Measurements from ENCODE around the gene MPDZ. TPM values are rescaled to one million over a fixed set of nuclear protein-coding genes. Genes with fewer than 3 reads are reported as not detected.

MPDZ gene
- polyA plus RNA-seq, 3 donors: 45.2 to 52.2 (median 47.7) TPM

DNA sequence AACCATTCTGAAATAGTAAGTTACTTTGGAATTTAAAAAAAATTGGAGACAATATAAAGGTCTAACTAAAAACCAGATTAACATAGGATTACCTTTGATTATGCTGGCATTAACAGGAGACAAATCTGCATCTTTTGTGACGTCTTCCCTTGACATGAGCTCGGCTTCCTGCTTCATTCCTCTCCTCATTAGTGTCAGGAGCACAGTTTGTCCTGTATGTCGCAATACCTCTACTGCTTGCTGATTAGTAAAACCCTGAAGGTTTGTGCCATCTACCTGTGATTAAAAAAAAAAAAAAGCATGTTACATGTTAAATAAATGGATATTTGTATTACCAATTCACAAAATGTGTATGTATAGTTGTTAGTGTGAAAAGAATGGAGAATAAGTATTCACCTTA, 73.7 kb downstream of the MPDZ start:
- no peak for DNase-seq (ENCODE audit: low read depth in 3 of 3, low spot score in 2 of 3)

DNA sequence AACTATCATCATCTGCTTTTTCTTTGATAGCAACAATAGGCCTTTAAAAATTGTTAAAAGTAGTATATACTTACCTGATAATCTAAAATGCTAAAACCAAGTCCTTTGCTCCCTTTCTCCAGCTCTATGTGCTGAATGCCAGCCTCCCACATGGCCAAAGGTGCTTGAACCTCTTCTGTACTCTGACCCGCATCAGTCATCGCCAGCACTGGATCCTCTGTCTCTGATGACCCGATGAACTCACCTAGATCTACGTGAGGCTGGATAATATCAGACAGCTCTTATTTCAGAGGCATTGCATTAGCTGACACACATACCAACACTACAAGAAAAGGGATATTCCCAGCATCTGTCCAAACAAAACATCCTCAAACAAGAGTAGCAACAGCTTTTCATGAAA, 89.5 kb downstream of the MPDZ start:
- no peak for DNase-seq (ENCODE audit: low read depth in 3 of 3, low spot score in 2 of 3)

DNA sequence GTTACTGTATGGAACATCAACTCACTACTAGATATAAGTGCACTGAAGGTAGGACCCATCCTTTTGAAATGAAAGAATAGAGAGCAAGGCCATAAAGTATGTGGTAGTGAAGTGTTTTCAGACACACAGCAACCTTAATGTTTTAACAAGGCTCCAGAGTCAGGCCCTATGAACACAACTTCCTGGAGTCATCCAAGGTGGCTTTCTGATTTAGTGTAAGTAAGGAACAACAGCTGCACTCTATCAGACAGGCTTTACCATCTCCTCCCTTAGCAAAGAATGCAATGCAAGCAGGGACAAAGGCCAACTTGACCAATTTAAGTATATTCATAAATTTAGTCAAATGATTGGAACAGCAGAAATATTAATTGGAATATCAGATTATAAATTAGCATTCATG, 90.1 kb downstream of the MPDZ start:
- DNase-seq (ENCODE audit: low read depth in 3 of 3, low spot score in 2 of 3): no peak

DNA sequence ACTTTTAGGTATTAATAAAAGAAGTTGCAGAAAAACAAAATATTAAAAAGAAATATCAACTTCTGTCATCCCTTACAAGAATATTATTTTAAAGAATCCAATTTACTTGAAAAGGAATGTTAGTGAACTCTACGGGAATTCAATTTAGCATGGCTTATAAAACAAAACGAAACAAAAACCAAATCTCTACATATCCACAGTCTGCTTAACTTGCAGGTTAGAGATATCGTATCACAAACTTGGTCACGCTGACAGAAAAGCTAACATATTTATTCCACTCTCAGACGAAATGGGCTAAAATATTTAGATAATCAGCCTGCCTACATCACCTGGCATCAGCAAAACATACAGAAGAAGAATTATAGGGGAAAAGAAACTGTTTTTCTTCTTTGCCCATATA, 92.7 kb downstream of the MPDZ start:
- no peak for DNase-seq (ENCODE audit: low read depth in 3 of 3, low spot score in 2 of 3)

DNA sequence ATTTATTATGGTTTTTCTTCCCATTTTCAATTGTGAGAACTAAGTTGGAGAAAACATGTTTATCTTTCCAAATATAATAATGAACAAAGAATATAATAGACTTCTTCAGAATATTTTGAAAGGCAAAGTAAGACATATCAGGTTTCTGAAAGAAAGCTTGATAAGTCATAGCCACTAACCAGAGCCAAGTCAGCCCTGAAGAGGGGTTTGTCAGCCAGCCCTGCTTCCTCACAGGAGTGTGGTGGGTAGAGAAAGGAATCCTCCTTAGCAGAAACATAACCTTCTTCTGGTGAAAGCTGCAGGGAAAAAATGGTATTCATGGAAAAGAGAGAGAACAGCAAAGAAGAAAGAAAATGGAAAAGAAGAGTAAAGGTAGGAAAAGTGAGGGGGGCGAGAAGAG, 93.4 kb downstream of the MPDZ start:
- DNase-seq (ENCODE audit: low read depth in 3 of 3, low spot score in 2 of 3): no peak

DNA sequence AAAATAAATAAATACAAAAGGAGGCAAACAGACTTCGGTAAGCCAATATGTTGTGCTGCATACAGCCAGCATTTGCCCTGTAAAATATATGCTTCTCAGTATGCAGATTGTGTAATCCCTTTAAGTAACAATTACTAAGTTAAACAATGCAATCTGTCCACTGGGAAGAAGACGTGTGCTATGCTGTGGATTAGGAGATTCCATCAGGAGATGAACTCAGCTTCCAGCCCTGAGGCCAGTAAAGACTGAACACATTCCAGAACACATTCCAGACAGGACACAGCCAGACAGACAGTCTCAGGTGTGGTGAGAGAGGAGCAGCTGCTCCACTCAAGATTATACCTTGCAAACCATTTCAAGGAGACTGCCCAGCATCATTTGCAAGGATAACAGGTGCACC, 97.8 kb downstream of the MPDZ start:
- no peak for DNase-seq (ENCODE audit: low read depth in 3 of 3, low spot score in 2 of 3)

DNA sequence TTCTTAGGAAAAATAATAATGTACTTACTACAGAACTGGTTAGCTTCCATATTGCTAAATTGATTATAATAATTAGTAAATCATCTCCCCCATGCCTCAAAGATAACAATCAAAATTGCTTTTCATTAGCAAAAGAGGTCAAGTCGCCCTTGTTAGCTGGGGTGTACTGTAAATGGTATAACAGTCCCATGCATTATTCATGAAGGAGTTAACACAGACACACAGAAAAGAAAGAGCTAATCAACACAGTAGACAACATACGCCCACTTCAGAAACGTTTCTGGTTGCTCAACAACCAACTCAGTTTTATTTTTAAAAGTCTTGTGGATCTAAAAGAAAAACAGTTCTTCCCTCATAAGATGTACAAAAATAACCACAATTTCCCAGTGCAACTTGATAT, 100.2 kb downstream of the MPDZ start:
- no peak for DNase-seq (ENCODE audit: low read depth in 3 of 3, low spot score in 2 of 3)

DNA sequence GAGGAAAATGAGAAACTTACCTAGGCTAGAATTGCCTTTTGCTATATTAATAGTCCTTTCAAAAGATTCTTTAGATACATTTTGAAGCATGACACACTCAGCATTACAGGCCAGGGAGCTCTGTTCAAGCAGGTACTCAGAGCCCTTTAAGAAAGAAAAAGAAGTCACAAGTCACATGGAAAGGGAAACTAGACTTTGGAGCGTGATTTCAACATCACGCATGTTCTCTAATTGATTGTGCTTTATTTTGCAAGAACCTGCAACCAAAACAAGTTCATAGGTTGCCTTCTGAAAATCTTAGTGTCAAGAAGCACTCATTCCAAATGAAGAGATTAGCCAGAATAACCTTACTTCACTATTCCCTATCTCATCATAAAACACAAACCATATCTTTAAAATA, 103.8 kb downstream of the MPDZ start:
- DNase-seq (ENCODE audit: low read depth in 3 of 3, low spot score in 2 of 3): no peak

DNA sequence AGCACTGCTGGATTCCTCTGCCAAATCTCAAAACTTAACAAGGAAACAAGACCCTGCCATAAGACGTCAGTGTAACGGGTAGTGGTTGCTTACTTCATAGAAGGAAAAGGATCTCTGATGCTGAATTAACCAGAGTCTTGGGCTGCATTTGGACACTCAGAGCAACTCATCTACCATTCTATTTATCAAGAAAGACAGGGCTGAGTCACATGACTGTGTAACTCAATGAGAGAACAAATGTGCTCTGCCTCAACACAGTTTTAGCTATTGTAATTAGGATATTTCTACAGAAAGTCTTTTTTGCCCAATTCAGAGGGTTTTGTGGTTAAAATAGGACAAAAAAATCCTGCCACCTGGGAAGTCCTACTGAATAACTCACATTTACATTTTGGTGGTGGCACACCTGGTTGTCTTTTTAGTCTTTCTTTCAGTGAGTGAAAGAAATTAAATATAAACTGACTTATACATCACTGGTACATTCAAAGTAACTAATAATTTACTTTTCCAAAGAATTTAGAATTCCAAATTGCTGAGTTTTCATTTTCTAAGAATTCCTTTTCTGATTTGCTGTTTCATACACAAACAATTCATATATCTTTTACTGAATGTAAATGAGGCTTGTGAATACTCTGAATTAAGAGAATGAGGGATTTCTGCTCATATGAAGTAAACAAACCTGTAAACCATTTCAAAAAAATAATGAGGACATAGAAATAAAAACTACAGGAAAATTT, 104.4 kb downstream of the MPDZ start:
- no peak for DNase-seq (ENCODE audit: low read depth in 3 of 3, low spot score in 2 of 3)

DNA sequence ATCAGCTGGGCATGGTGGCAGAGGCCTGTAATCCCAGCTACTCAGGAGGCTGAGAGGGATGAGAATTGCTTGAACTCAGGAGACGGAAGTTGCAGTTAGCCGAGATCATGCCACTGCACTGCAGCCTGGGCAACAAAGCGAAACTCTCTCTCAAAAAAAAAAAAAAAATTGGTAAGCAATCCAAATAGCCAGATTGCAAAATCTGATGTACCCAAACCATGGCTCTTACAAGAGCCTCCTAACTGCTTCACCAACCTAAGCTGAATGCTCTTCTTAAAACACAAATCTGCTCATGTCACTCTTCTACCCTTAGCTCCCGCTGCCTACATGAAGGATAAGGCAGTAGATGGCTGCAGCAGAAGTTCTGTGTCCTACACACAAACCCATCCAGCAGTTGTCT, 105.9 kb downstream of the MPDZ start:
- no peak for DNase-seq (ENCODE audit: low read depth in 3 of 3, low spot score in 2 of 3)

DNA sequence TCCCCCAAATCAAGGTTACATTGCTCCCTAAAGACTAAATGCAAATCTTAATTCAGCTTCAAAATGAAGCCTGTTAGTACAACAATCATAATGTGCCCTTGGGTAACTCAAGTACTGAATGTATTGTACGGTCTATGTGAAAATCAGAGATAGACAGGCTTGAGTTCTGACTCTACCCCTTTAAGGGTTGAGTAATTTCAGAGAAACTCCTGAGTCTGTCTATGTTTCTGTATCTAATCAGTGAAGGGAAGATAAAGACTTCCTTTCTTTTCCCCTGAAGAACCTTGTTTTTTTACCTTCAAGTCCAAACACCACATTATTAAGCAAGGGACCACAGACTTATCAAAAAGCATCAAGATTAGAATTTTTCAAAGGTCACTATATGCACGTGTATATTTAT, 108.2 kb downstream of the MPDZ start:
- no peak for DNase-seq (ENCODE audit: low read depth in 3 of 3, low spot score in 2 of 3)

DNA sequence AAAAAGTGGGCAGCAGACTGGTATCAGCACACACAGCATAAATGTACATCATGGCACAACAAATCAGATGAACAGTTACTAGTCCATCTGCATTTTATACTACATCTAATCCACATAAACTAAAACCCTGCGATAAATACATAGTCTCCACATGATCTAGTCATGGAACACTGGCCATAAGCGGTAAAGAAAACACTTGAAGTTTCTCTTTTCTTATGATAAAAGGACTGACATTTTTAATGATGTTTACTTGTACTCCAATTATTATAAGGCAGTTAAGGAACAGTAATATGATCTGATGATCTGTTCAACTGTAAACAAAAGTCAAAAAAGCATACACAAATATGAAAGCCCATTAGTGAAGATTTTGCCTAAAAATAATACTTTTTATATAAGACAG, 112.5 kb downstream of the MPDZ start:
- no peak for DNase-seq (ENCODE audit: low read depth in 3 of 3, low spot score in 2 of 3)

DNA sequence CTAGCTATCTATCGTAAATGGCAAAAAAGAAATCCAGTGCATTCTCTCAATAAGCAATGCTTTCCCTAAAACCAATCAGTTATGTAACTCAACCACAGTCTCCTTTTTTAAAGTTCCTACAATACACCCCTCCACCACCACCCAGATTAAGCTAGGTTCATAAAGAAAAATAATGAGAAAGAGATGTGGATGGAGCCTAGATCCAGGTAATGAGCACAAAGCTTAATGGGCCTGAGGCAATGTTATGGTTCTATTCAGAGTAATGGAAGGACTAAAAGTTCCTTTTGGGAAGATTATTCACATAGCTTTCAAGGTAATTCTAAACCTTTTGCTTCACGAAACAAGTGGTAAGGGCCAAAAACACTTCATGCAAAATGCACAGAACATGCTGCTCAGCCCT, 113.5 kb downstream of the MPDZ start:
- DNase-seq (ENCODE audit: low read depth in 3 of 3, low spot score in 2 of 3): no peak

DNA sequence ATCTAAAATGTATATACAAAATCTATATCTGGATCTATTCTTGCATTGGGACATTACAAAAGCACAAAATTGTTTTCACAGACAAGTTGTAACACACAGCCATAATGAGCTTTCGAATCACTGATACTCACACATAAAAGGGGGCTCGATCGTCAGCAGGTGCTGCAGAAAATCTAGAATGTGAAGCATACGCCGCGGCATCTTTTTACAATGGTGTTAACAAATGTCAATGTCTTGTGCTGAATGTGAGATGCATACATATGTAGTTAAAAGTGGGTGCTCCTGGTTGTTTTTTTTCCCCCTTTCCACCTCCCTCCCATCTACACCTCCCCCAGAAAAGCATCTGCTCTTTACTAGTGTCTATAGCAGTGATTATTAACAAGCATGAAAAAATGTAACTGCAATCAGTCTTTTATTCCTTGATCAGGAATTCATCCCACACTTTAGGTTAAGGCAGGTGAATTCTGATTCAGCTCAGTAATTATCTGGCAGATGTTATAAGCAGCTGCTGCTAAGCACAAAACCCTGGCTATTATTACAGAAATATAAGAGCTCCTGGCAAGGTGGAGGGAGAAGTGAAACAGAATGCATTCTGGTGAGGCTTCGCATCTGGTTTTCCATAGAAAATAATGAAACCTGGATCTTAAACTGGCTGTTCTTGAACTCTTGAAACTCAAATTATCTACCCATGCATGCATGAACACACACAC, 114.1 kb downstream of the MPDZ start:
- no peak for DNase-seq (ENCODE audit: low read depth in 3 of 3, low spot score in 2 of 3)

DNA sequence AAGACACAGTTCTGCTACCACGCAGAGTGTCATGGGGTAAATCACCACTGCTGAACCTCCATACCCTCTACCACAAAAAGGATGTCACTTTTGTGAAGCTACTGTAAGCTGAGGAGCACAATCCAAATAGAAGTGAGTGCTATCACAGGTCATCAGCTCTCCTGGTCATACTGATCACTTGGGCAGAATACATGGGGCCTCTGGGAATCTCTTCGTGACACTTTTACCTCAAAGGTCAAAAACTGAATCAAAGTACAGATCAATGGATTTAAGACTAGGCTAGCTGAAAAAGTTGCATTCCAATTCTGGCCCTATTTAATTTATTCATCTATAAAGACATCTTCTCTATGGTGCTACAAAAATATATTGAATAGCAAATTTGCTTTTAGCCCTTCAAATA, 115.5 kb downstream of the MPDZ start:
- no peak for DNase-seq (ENCODE audit: low read depth in 3 of 3, low spot score in 2 of 3)

DNA sequence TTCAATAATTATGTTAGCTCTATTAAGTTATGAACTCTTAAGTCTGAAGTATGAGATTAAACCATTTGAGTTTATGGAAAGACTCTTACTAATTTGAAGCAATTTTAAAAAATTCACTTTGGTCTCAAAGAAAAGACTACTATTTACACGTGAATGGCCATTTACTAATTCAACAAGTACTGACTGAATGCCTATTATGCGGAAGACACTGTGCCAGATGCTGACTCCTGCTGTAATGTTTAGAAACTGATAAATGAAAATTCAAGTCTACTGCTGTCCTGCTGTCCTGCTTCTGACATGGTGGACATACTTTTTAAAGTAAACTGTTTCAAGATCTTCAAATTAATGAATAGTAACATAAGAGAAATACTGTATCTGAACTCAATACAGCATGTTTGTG, 116.2 kb downstream of the MPDZ start:
- no peak for DNase-seq (ENCODE audit: low read depth in 3 of 3, low spot score in 2 of 3)

DNA sequence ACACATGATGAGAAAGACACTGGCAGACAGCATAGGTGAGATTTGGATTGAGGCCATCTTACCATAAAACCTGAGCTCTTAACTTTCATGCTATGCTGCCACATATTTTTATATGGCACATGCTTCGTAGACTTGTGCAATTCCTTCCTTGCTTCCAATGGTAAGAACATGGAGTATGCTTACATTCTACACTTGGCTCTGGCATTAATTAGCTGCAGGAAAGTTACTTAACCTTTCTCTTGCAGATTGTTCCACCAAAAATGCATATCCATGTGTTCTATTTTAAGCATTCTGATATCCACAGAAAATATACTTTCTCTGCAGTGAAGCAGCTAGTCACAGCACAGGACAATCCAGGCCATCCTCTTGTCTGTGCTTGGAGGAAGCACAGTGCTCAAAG, 119.4 kb downstream of the MPDZ start:
- no peak for DNase-seq (ENCODE audit: low read depth in 3 of 3, low spot score in 2 of 3)

DNA sequence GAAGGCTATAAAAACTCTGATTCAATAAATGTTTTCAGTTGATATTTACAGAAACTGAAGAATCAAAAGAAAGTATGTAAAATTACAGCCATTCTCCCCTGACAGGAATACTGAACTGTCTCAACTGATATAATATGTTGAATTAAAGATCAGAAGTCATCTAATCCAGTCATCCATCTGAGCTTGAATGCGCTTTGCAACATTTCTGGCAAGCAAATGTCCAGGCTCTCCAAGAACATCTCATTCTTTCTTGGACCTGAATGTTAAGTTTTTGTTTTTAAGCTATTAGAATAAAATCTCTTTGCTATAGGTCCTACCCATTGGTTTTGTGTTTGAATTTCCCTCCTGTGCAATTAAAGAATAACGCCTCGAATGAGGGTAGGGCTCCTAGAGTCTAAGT, 120.5 kb downstream of the MPDZ start:
- DNase-seq (ENCODE audit: low read depth in 3 of 3, low spot score in 2 of 3): no peak

DNA sequence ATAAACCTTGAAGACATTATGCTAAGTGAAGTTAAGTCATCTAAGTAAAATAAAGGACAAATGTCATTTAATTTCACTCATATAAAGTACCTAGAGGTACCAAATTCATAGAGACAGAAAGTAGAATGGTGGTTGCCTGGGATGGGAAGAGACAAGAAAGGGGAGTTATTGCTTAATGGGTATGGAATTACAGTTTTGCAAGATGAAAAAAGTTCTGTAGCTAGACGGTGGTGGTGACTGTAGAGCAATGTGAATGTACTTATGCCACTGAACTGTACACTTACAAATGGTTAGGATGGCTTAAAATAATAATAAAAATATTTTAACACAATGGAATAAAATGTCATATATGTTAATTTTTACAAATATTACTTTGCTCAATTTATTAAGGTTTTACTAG, 128.0 kb downstream of the MPDZ start:
- DNase-seq (ENCODE audit: low read depth in 3 of 3, low spot score in 2 of 3): no peak

DNA sequence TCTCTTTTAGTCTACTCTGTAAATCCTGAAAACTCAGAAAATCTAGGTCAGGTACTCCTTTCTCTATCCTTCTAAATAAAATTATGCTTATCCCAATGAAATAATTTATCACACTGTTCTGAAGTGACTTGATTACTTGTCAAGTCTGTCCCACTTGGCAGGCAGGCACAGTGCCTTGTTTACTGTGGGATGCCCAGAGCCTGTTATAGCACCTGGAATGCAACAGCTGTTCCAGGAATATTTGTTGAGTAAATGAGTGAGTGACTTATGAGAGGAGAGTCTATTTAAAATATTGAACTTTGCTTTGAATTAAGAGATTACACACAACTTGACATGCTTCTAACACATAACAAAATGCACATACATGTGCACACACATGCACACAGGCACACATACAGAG, 130.0 kb downstream of the MPDZ start:
- DNase-seq (ENCODE audit: low read depth in 3 of 3, low spot score in 2 of 3): no peak

DNA sequence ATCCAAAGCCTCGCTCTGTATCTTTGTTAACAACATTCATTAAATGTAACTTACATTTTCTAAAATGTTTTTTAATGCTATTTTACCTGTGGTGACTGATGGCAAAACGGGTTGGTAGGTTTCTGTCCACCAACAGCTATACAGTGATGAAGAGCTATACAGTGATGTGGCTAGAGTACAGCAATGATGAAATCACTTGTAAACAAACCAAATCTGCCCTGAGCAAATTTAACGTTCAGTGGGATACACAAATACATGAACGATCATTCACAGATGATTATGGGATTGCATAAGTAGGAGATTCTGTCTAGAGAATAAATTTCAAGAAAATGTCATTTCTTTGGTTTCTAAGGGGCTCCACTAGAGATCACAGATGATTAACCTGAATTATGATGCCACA, 132.7 kb downstream of the MPDZ start:
- DNase-seq (ENCODE audit: low read depth in 3 of 3, low spot score in 2 of 3): no peak

DNA sequence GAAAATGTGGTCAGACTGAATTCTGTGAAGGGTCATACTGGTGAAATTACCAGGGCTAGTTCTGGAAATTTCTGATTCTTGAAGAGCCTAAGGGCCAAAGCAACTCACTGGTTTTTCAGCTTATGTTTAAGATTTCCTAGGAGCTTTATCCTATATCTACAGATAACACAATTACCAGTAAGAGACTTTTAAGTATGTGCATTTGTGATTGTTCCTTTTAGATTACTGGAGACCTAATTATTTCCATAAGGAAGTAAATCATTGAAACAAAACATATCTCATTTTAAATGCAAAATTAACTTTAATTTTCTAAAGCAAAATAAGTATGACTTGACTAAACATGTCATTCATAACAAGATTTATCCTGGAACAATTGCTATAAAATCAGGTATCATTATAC, 134.2 kb downstream of the MPDZ start:
- no peak for DNase-seq (ENCODE audit: low read depth in 3 of 3, low spot score in 2 of 3)

All from right renal cortex interstitium (tissue), 3 donors.